ENCODE results near the gene RPS6KA5. TPM values are rescaled to one million over a fixed set of nuclear protein-coding genes. Genes with fewer than 3 reads are reported as not detected.

The RPS6KA5 gene
- total and polyA plus RNA-seq, 4 donors = 3.3 to 10.7 (median 7.8) TPM

DNA sequence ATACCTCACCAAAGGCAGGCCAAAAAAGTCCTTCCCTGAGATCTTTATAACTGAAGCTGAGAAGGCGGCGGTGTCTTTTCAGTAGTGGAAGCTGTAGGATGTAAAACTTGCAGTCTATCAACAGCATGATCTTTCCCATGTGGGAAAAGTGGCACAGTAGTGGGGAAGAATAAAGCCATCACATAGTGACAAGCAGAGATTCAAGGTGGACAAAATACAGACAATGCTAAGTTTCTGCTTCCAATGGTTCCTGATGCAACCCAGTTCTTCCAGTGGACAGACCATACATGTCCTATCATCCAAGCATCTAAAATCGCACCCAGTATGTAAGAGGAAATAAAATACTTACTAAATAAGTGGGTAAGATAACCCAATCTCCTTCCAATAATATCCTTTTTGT lies 4.1 kb downstream of the RPS6KA5 start:
- Histone ChIP-seq H3K36me3 (ENCODE audit: control insufficient read depth, insufficient read depth, low read length) (no peaks in the 10 kb centered on the region), H3K27me3 (ENCODE audit: control insufficient read depth, insufficient read depth, low read length) (no peaks in the 10 kb centered on the region), H3K27ac (ENCODE audit: low read depth, low read length) (no peak overlapping the region), H3K9me3 (ENCODE audit: control insufficient read depth, insufficient read depth, low read length) (no peaks in the 10 kb centered on the region), H3K4me3 (ENCODE audit: low read depth, low read length) (no peak overlapping the region), H3K4me1 (ENCODE audit: control insufficient read depth, insufficient read depth, low read length) (peaks cover 4% of the 10 kb centered on the region)
- no CpG with 5 or more reads among the region's 3 CpGs for WGBS (ENCODE audit: insufficient coverage)
- no peak for DNase-seq (ENCODE audit: low read depth in 4 of 6, low spot score in 6 of 6)

- Histone ChIP-seq H3K27ac (ENCODE audit: low read depth, low read length) (no peak overlapping the region), H3K9me3 (ENCODE audit: control insufficient read depth, insufficient read depth, low read length) (no peaks in the 10 kb centered on the region), H3K27me3 (ENCODE audit: control insufficient read depth, insufficient read depth, low read length) (no peaks in the 10 kb centered on the region), H3K4me1 (ENCODE audit: control insufficient read depth, insufficient read depth, low read length) (peaks cover 4% of the 10 kb centered on the region), H3K36me3 (ENCODE audit: control insufficient read depth, insufficient read depth, low read length) (no peaks in the 10 kb centered on the region), H3K4me3 (ENCODE audit: low read depth, low read length) (no peak overlapping the region)
- no peak for DNase-seq (ENCODE audit: low read depth in 4 of 6, low spot score in 6 of 6)
Observed at GRCh38 chr14:91055016-91055415, 5.4 kb downstream of the RPS6KA5 start.

GRCh38 chr14:91048676-91049075 lies 11.8 kb downstream of the RPS6KA5 start:
- no peak for DNase-seq (ENCODE audit: low read depth in 4 of 6, low spot score in 6 of 6)
- H3K27me3 ChIP-seq (ENCODE audit: control insufficient read depth, insufficient read depth, low read length) = no peaks in the 10 kb centered on the region
- no peaks in the 10 kb centered on the region for H3K9me3 ChIP-seq (ENCODE audit: control insufficient read depth, insufficient read depth, low read length)
- H3K4me3 ChIP-seq (ENCODE audit: low read depth, low read length) = no peak overlapping the region
- no CpG with 5 or more reads among the region's 1 CpG for WGBS (ENCODE audit: insufficient coverage)
- H3K27ac ChIP-seq (ENCODE audit: low read depth, low read length) = no peak overlapping the region
- H3K36me3 ChIP-seq (ENCODE audit: control insufficient read depth, insufficient read depth, low read length) = no peaks in the 10 kb centered on the region
- no peaks in the 10 kb centered on the region for H3K4me1 ChIP-seq (ENCODE audit: control insufficient read depth, insufficient read depth, low read length)

GRCh38 chr14:91048265-91048664 lies 12.2 kb downstream of the RPS6KA5 start:
- H3K4me3 ChIP-seq (ENCODE audit: low read depth, low read length) = no peak overlapping the region
- no peak overlapping the region for H3K27ac ChIP-seq (ENCODE audit: low read depth, low read length)
- H3K27me3 ChIP-seq (ENCODE audit: control insufficient read depth, insufficient read depth, low read length) = no peaks in the 10 kb centered on the region
- WGBS (ENCODE audit: insufficient coverage) = no CpG with 5 or more reads among the region's 2 CpGs
- no peaks in the 10 kb centered on the region for H3K36me3 ChIP-seq (ENCODE audit: control insufficient read depth, insufficient read depth, low read length)
- no peaks in the 10 kb centered on the region for H3K4me1 ChIP-seq (ENCODE audit: control insufficient read depth, insufficient read depth, low read length)
- H3K9me3 ChIP-seq (ENCODE audit: control insufficient read depth, insufficient read depth, low read length) = no peaks in the 10 kb centered on the region
- DNase-seq (ENCODE audit: low read depth in 4 of 6, low spot score in 6 of 6) = no peak

- Histone ChIP-seq H3K27ac (ENCODE audit: low read depth, low read length) (no peak overlapping the region), H3K4me1 (ENCODE audit: control insufficient read depth, insufficient read depth, low read length) (no peaks in the 10 kb centered on the region), H3K27me3 (ENCODE audit: control insufficient read depth, insufficient read depth, low read length) (no peaks in the 10 kb centered on the region)
Observed at GRCh38 chr14:91047174-91047753, 13.2 kb downstream of the RPS6KA5 start.

GRCh38 chr14:91046488-91047072 lies 13.9 kb downstream of the RPS6KA5 start:
- no peak for DNase-seq (ENCODE audit: low read depth in 4 of 6, low spot score in 6 of 6)
- H3K9me3 ChIP-seq (ENCODE audit: control insufficient read depth, insufficient read depth, low read length) = no peaks in the 10 kb centered on the region
- no peak overlapping the region for H3K4me3 ChIP-seq (ENCODE audit: low read depth, low read length)
- H3K36me3 ChIP-seq (ENCODE audit: control insufficient read depth, insufficient read depth, low read length) = no peaks in the 10 kb centered on the region
- no peaks in the 10 kb centered on the region for H3K4me1 ChIP-seq (ENCODE audit: control insufficient read depth, insufficient read depth, low read length)
- H3K27me3 ChIP-seq (ENCODE audit: control insufficient read depth, insufficient read depth, low read length) = no peaks in the 10 kb centered on the region
- 100% methylated on average over 1 of the region's 7 CpGs for WGBS (ENCODE audit: insufficient coverage)
- H3K27ac ChIP-seq (ENCODE audit: low read depth, low read length) = no peak overlapping the region

More at GRCh38 chr14:91047174-91047753, 13.2 kb downstream of the RPS6KA5 start:
- Histone ChIP-seq H3K36me3 (ENCODE audit: control insufficient read depth, insufficient read depth, low read length) (no peaks in the 10 kb centered on the region), H3K9me3 (ENCODE audit: control insufficient read depth, insufficient read depth, low read length) (no peaks in the 10 kb centered on the region), H3K4me3 (ENCODE audit: low read depth, low read length) (no peak overlapping the region)
- WGBS (ENCODE audit: insufficient coverage) = no CpG with 5 or more reads among the region's 4 CpGs
- no peak for DNase-seq (ENCODE audit: low read depth in 4 of 6, low spot score in 6 of 6)

- H3K27ac ChIP-seq (ENCODE audit: low read depth, low read length) = no peak overlapping the region
- H3K36me3 ChIP-seq (ENCODE audit: control insufficient read depth, insufficient read depth, low read length) = no peaks in the 10 kb centered on the region
- no peaks in the 10 kb centered on the region for H3K27me3 ChIP-seq (ENCODE audit: control insufficient read depth, insufficient read depth, low read length)
- H3K4me3 ChIP-seq (ENCODE audit: low read depth, low read length) = no peak overlapping the region
- H3K9me3 ChIP-seq (ENCODE audit: control insufficient read depth, insufficient read depth, low read length) = no peaks in the 10 kb centered on the region
- WGBS (ENCODE audit: insufficient coverage) = no CpG with 5 or more reads among the region's 2 CpGs
- no peak for DNase-seq (ENCODE audit: low read depth in 4 of 6, low spot score in 6 of 6)
- no peaks in the 10 kb centered on the region for H3K4me1 ChIP-seq (ENCODE audit: control insufficient read depth, insufficient read depth, low read length)
Observed at GRCh38 chr14:91041450-91041849, 19.0 kb downstream of the RPS6KA5 start.

- Histone ChIP-seq H3K4me1 (ENCODE audit: control insufficient read depth, insufficient read depth, low read length) (no peaks in the 10 kb centered on the region), H3K9me3 (ENCODE audit: control insufficient read depth, insufficient read depth, low read length) (no peaks in the 10 kb centered on the region), H3K4me3 (ENCODE audit: low read depth, low read length) (no peak overlapping the region), H3K27ac (ENCODE audit: low read depth, low read length) (no peak overlapping the region), H3K36me3 (ENCODE audit: control insufficient read depth, insufficient read depth, low read length) (no peaks in the 10 kb centered on the region), H3K27me3 (ENCODE audit: control insufficient read depth, insufficient read depth, low read length) (no peaks in the 10 kb centered on the region)
- no peak for DNase-seq (ENCODE audit: low read depth in 4 of 6, low spot score in 6 of 6)
- 100% methylated on average over 1 of the region's 1 CpG for WGBS (ENCODE audit: insufficient coverage)
Observed at GRCh38 chr14:91040545-91040944, 19.9 kb downstream of the RPS6KA5 start.

GRCh38 chr14:91038439-91038838 lies 22.0 kb downstream of the RPS6KA5 start:
- Histone ChIP-seq H3K4me1 (ENCODE audit: control insufficient read depth, insufficient read depth, low read length) (no peaks in the 10 kb centered on the region), H3K27me3 (ENCODE audit: control insufficient read depth, insufficient read depth, low read length) (no peaks in the 10 kb centered on the region), H3K4me3 (ENCODE audit: low read depth, low read length) (no peak overlapping the region), H3K9me3 (ENCODE audit: control insufficient read depth, insufficient read depth, low read length) (peaks cover 2% of the 10 kb centered on the region), H3K27ac (ENCODE audit: low read depth, low read length) (no peak overlapping the region), H3K36me3 (ENCODE audit: control insufficient read depth, insufficient read depth, low read length) (no peaks in the 10 kb centered on the region)
- WGBS (ENCODE audit: insufficient coverage) = 100% methylated on average over 1 of the region's 1 CpG
- DNase-seq (ENCODE audit: low read depth in 4 of 6, low spot score in 6 of 6) = no peak

DNA sequence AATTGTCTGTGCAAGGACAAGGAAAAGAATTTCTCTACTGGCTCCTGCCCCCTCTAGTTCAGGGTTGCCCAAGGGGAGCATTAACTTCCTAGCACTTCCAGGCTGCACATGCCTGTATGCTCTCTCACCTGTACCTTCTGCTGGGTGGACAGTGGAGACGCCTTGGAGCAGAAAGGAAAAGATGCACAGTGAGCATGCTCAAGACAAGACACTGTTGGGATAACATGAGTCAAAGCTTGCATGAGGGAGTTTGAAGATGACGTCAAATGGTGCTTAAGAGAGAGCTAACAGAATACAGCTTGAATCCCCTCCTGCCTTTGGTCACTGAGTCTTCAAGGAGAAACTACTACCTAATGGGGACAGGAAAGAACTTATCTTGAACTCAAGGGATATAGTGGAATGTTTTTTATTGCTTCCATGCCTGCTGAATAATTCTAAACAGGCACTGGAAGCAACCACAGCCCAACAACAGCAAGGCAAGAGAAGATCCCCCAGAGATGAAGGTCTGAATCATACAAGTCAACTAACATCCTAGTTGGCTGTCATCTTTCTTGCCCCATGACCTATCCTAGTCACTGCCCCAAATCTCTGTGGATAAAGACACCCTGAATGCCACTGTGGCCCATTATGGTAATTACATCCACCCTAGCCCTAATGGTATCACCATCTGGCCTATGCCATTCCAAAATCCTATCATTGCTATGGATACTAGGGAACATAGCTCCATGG lies 23.5 kb downstream of the RPS6KA5 start:
- H3K9me3 ChIP-seq (ENCODE audit: control insufficient read depth, insufficient read depth, low read length) = peaks cover 2% of the 10 kb centered on the region
- H3K4me3 ChIP-seq (ENCODE audit: low read depth, low read length) = no peak overlapping the region
- no peak overlapping the region for H3K27ac ChIP-seq (ENCODE audit: low read depth, low read length)
- no peaks in the 10 kb centered on the region for H3K4me1 ChIP-seq (ENCODE audit: control insufficient read depth, insufficient read depth, low read length)
- no peaks in the 10 kb centered on the region for H3K36me3 ChIP-seq (ENCODE audit: control insufficient read depth, insufficient read depth, low read length)
- no peaks in the 10 kb centered on the region for H3K27me3 ChIP-seq (ENCODE audit: control insufficient read depth, insufficient read depth, low read length)
- no peak for DNase-seq (ENCODE audit: low read depth in 4 of 6, low spot score in 6 of 6)
- WGBS (ENCODE audit: insufficient coverage) = 86% methylated on average over 1 of the region's 2 CpGs

All from spinal cord (tissue), 10 donors.